ENCODE measurements around the gene NGF.
A peak's percentile ranks its signal among the peaks of the same experiment; 100 is the strongest.

The NGF gene

DNA sequence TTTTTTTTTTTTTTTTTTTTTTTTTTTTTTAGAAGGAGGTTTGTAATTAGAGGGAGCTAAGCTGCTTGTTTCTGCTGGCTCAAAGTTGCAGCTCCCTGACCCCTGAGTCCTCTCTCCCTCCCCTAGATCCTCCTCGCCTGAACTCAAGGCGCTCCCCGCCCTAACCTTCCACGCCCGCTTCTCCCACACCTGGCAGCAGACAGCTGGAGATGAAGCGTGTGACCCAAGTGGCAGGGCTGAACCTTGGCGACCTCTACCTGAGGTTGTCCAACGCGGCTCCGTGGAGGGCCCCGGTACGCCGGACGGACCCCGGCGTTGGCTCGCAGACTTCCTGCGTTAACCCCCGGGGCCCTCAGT lies 795 bp downstream of the NGF start:
- Histone ChIP-seq H3K27ac (ENCODE audit: low read depth, low read length) (no peak overlapping the region), H3K4me1 (ENCODE audit: control insufficient read depth, insufficient read depth, low read length, unreplicated experiment) (peaks cover 25% of the 10 kb centered on the region), H3K27me3 (ENCODE audit: insufficient read depth, low read length) (no peaks in the 10 kb centered on the region; the same call in 1 of the 2 replicates), H3K4me3 (ENCODE audit: low read depth, low read length) (peak overlapping the region; percentile 85), H3K79me2 (ENCODE audit: control insufficient read depth, insufficient read depth, low read length, unreplicated experiment) (peaks cover 8% of the 10 kb centered on the region), H3K36me3 (ENCODE audit: insufficient read depth, low read length) (no peaks in the 10 kb centered on the region), H2AFZ (ENCODE audit: low read length, unreplicated experiment) (no peak overlapping the region)

DNA sequence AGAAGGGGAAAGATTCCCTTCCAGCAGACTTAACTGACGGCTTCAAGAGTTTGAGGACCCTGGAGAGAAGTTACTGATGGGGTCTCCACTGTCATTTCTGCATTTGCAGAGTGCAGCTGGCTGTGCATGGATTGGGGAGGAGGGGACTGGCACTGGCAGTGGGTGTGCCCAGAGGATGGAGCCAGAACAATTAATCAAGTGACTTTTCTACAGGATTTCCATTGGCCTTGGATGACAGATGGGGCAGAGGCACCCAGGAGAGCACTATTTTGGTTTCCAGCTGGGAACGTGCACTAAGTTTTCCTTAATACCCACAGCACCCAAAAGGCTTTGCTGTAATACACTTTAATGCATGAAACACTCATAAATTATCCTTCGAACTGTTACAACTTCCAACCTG lies 1.3 kb downstream of the NGF start:
- H3K4me1 ChIP-seq (ENCODE audit: control insufficient read depth, insufficient read depth, low read length, unreplicated experiment): peaks cover 30% of the 10 kb centered on the region
- no peaks in the 10 kb centered on the region; the same call in 1 of the 2 replicates for H3K27me3 ChIP-seq (ENCODE audit: insufficient read depth, low read length)
- peak overlapping the region; percentile 59 for H3K4me3 ChIP-seq (ENCODE audit: low read depth, low read length)
- no peak overlapping the region for H3K27ac ChIP-seq (ENCODE audit: low read depth, low read length)
- H3K79me2 ChIP-seq (ENCODE audit: control insufficient read depth, insufficient read depth, low read length, unreplicated experiment): peaks cover 10% of the 10 kb centered on the region
- no peaks in the 10 kb centered on the region for H3K36me3 ChIP-seq (ENCODE audit: insufficient read depth, low read length)
- no peak overlapping the region for H2AFZ ChIP-seq (ENCODE audit: low read length, unreplicated experiment)

GRCh38 chr1:115332813-115333608 lies 5.0 kb downstream of the NGF start:
- Histone ChIP-seq H3K79me2 (ENCODE audit: control insufficient read depth, insufficient read depth, low read length, unreplicated experiment) (peaks cover 22% of the 10 kb centered on the region), H3K27me3 (ENCODE audit: insufficient read depth, low read length) (no peaks in the 10 kb centered on the region), H3K27ac (ENCODE audit: low read depth, low read length) (peak overlapping the region; percentile 77), H2AFZ (ENCODE audit: low read length, unreplicated experiment) (no peak overlapping the region), H3K4me1 (ENCODE audit: control insufficient read depth, insufficient read depth, low read length, unreplicated experiment) (peaks cover 58% of the 10 kb centered on the region), H3K36me3 (ENCODE audit: insufficient read depth, low read length) (no peaks in the 10 kb centered on the region), H3K4me3 (ENCODE audit: low read depth, low read length) (no peak overlapping the region)

DNA sequence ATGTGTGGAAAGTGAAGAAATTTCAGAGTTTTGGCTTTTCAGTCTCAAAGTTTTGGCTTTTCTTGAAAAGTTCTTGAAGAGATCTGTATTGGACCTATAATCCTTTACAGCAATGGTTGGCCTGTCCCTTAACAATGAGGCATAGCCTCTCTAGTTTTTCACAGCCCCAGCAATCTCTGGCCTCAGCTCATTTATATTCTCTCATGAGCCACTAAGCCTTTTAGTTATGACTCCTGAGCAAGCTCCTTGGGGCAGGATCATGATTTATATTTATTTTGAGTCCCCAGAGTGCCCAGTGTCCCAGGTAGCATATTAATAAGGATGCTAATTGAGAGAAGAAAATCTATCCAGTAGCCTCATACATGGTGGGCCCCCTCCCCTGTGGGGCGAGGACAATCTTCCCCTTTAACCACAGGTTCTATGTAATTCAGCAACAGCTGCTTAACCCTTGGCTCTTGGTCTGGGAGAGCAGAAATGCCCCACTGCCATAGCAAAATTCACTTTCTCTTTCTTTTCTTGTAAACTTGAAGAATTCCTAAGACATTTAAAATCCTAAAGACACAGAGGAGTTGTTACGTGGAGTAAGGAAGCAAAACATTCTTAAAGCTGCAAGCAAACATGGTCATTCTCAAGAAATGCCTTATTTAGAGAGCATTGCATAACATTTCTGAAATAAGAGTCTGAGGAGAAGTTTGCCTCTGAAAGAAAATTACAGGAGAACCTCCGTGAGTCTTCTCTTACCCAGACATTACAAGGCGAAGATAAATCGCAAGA lies 6.3 kb downstream of the NGF start:
- Histone ChIP-seq H3K27ac (ENCODE audit: low read depth, low read length) (peak overlapping the region; percentile 77), H3K27me3 (ENCODE audit: insufficient read depth, low read length) (no peaks in the 10 kb centered on the region), H3K4me3 (ENCODE audit: low read depth, low read length) (peak overlapping the region; percentile 51), H3K36me3 (ENCODE audit: insufficient read depth, low read length) (no peaks in the 10 kb centered on the region), H3K79me2 (ENCODE audit: control insufficient read depth, insufficient read depth, low read length, unreplicated experiment) (peaks cover 20% of the 10 kb centered on the region), H2AFZ (ENCODE audit: low read length, unreplicated experiment) (no peak overlapping the region), H3K4me1 (ENCODE audit: control insufficient read depth, insufficient read depth, low read length, unreplicated experiment) (peaks cover 67% of the 10 kb centered on the region)

GRCh38 chr1:115330480-115331013 lies 7.5 kb downstream of the NGF start:
- peak overlapping the region; percentile 23 for H2AFZ ChIP-seq (ENCODE audit: low read length, unreplicated experiment)
- H3K27ac ChIP-seq (ENCODE audit: low read depth, low read length): peak overlapping the region; percentile 77

DNA sequence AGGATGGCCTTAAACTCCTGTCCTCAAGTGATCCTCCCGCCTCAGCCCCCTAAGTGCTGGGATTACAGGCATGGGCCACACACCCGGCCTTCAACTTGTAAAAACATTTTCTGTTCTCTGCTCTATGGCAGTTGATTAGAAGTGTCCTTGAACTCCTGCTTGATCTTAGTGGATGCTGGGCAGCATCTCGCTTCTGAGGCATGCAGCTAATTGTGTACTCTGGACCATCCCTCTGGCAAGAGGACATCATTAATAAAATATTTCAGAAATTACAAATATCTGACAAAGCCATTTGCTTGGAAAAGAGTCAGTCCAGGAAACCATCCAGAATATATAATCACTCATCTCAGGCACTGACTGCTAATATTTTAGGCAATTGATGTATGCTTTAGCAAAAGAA lies 8.1 kb downstream of the NGF start:
- H3K4me1 ChIP-seq (ENCODE audit: control insufficient read depth, insufficient read depth, low read length, unreplicated experiment): peaks cover 73% of the 10 kb centered on the region

More at GRCh38 chr1:115330480-115331013, 7.5 kb downstream of the NGF start:
- Histone ChIP-seq H3K4me3 (ENCODE audit: low read depth, low read length) (peak overlapping the region; percentile 1; the same call in 1 of the 2 replicates), H3K79me2 (ENCODE audit: control insufficient read depth, insufficient read depth, low read length, unreplicated experiment) (peaks cover 27% of the 10 kb centered on the region), H3K36me3 (ENCODE audit: insufficient read depth, low read length) (no peaks in the 10 kb centered on the region), H3K27me3 (ENCODE audit: insufficient read depth, low read length) (no peaks in the 10 kb centered on the region), H3K4me1 (ENCODE audit: control insufficient read depth, insufficient read depth, low read length, unreplicated experiment) (peaks cover 73% of the 10 kb centered on the region)

GRCh38 chr1:115327270-115327669 lies 10.8 kb downstream of the NGF start:
- H3K27ac ChIP-seq (ENCODE audit: low read depth, low read length): no peak overlapping the region
- no peak overlapping the region for H2AFZ ChIP-seq (ENCODE audit: low read length, unreplicated experiment)
- H3K4me3 ChIP-seq (ENCODE audit: low read depth, low read length): no peak overlapping the region
- H3K27me3 ChIP-seq (ENCODE audit: insufficient read depth, low read length): no peaks in the 10 kb centered on the region
- H3K79me2 ChIP-seq (ENCODE audit: control insufficient read depth, insufficient read depth, low read length, unreplicated experiment): peaks cover 28% of the 10 kb centered on the region
- H3K36me3 ChIP-seq (ENCODE audit: insufficient read depth, low read length): no peaks in the 10 kb centered on the region
- peaks cover 70% of the 10 kb centered on the region for H3K4me1 ChIP-seq (ENCODE audit: control insufficient read depth, insufficient read depth, low read length, unreplicated experiment)

More for the DNA sequence above, 8.1 kb downstream of the NGF start:
- Histone ChIP-seq H3K79me2 (ENCODE audit: control insufficient read depth, insufficient read depth, low read length, unreplicated experiment) (peaks cover 26% of the 10 kb centered on the region), H2AFZ (ENCODE audit: low read length, unreplicated experiment) (no peak overlapping the region), H3K4me3 (ENCODE audit: low read depth, low read length) (peak overlapping the region; percentile 1; the same call in 1 of the 2 replicates), H3K27ac (ENCODE audit: low read depth, low read length) (peak overlapping the region; percentile 77), H3K36me3 (ENCODE audit: insufficient read depth, low read length) (no peaks in the 10 kb centered on the region), H3K27me3 (ENCODE audit: insufficient read depth, low read length) (no peaks in the 10 kb centered on the region)

GRCh38 chr1:115326419-115326818 lies 11.6 kb downstream of the NGF start:
- H3K27me3 ChIP-seq (ENCODE audit: insufficient read depth, low read length): no peaks in the 10 kb centered on the region
- no peak overlapping the region for H2AFZ ChIP-seq (ENCODE audit: low read length, unreplicated experiment)
- peaks cover 64% of the 10 kb centered on the region for H3K4me1 ChIP-seq (ENCODE audit: control insufficient read depth, insufficient read depth, low read length, unreplicated experiment)
- no peak overlapping the region for H3K4me3 ChIP-seq (ENCODE audit: low read depth, low read length)
- H3K27ac ChIP-seq (ENCODE audit: low read depth, low read length): no peak overlapping the region
- H3K79me2 ChIP-seq (ENCODE audit: control insufficient read depth, insufficient read depth, low read length, unreplicated experiment): peaks cover 23% of the 10 kb centered on the region
- no peaks in the 10 kb centered on the region for H3K36me3 ChIP-seq (ENCODE audit: insufficient read depth, low read length)

- Histone ChIP-seq H3K79me2 (ENCODE audit: control insufficient read depth, insufficient read depth, low read length, unreplicated experiment) (peaks cover 23% of the 10 kb centered on the region), H3K4me1 (ENCODE audit: control insufficient read depth, insufficient read depth, low read length, unreplicated experiment) (peaks cover 58% of the 10 kb centered on the region), H3K27ac (ENCODE audit: low read depth, low read length) (no peak overlapping the region), H3K4me3 (ENCODE audit: low read depth, low read length) (no peak overlapping the region), H2AFZ (ENCODE audit: low read length, unreplicated experiment) (no peak overlapping the region), H3K36me3 (ENCODE audit: insufficient read depth, low read length) (no peaks in the 10 kb centered on the region), H3K27me3 (ENCODE audit: insufficient read depth, low read length) (no peaks in the 10 kb centered on the region)
Observed at GRCh38 chr1:115325874-115326273, 12.2 kb downstream of the NGF start.

GRCh38 chr1:115324649-115325420 lies 13.2 kb downstream of the NGF start:
- no peak overlapping the region for H3K27ac ChIP-seq (ENCODE audit: low read depth, low read length)

More at GRCh38 chr1:115324649-115325420, 13.2 kb downstream of the NGF start:
- H3K4me1 ChIP-seq (ENCODE audit: control insufficient read depth, insufficient read depth, low read length, unreplicated experiment): peaks cover 48% of the 10 kb centered on the region
- H3K79me2 ChIP-seq (ENCODE audit: control insufficient read depth, insufficient read depth, low read length, unreplicated experiment): peaks cover 23% of the 10 kb centered on the region
- H2AFZ ChIP-seq (ENCODE audit: low read length, unreplicated experiment): no peak overlapping the region
- H3K36me3 ChIP-seq (ENCODE audit: insufficient read depth, low read length): no peaks in the 10 kb centered on the region
- H3K4me3 ChIP-seq (ENCODE audit: low read depth, low read length): no peak overlapping the region
- no peaks in the 10 kb centered on the region for H3K27me3 ChIP-seq (ENCODE audit: insufficient read depth, low read length)

Data from ACC112 (cell line).